Fibroblast of villous mesenchyme (primary cell): ENCODE measurements around the gene SH2D4B. TPM values are rescaled to one million over a fixed set of nuclear protein-coding genes. Genes with fewer than 3 reads are reported as not detected.

Experiments used
- DNase-seq: peaks from one replicate; pipeline ENCODE4 v3.0.0-alpha.2; 2010; ENCODE audit warnings: low read depth
- H3K4me3 ChIP-seq: 2 replicates; pipeline ENCODE4 v1.5.1; 2011; ENCODE audit warnings: low read depth, mild to moderate bottlenecking, low read length
- total RNA-seq: library from RNA; depleted of rRNA; stranded (reverse); fragments of >200 nt; gene quantifications from 2 replicates; pipeline ENCODE4 v1.2.3, GENCODE V29; 2012
- TF ChIP-seq, protein P1 (sequence below): IDR thresholded peaks from 2 replicates; pipeline ENCODE4 v1.5.1; 2012; ENCODE audit warnings: low read depth, mild to moderate bottlenecking, low read length; ENCODE audit not compliant: insufficient read depth

Gene SH2D4B
- total RNA-seq, 1 donor: not detected

- TF ChIP-seq, protein P1, sequence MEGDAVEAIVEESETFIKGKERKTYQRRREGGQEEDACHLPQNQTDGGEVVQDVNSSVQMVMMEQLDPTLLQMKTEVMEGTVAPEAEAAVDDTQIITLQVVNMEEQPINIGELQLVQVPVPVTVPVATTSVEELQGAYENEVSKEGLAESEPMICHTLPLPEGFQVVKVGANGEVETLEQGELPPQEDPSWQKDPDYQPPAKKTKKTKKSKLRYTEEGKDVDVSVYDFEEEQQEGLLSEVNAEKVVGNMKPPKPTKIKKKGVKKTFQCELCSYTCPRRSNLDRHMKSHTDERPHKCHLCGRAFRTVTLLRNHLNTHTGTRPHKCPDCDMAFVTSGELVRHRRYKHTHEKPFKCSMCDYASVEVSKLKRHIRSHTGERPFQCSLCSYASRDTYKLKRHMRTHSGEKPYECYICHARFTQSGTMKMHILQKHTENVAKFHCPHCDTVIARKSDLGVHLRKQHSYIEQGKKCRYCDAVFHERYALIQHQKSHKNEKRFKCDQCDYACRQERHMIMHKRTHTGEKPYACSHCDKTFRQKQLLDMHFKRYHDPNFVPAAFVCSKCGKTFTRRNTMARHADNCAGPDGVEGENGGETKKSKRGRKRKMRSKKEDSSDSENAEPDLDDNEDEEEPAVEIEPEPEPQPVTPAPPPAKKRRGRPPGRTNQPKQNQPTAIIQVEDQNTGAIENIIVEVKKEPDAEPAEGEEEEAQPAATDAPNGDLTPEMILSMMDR: no peak
- peak; percentile 30 for DNase-seq
- no peak overlapping the region for H3K4me3 ChIP-seq
Measured at GRCh38 chr10:80493522-80494051, 44.1 kb upstream of the SH2D4B start.

DNA sequence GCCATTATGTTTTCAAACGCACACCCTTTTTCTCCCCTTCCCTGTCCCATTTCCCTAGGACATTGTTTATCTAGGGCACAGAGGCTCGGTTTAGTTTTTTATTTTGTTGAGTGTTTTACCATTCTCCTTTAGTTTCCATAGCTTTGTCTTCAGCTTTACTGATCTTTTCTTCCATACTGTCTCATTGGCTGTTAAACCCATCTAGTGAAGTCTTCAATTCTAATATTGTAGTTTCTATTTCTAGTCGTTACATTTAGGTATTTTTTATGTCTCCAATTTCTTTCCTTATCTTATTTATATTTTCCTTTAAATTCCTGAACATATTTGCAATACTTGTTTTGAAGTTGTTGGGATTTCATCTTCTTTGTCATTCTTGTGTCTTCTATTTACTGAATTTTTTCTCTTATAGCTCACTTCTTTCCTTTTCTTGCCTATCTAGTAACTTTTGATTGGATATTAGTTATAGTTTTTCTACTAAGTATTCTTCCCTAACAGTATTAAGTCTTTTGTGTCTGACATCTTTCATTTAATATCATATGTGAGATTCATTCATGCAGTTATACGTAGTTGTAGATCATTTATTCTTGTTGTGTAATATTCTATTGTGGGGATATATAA lies 41.0 kb upstream of the SH2D4B start:
- no peak for DNase-seq
- no peak overlapping the region for H3K4me3 ChIP-seq
- TF ChIP-seq, protein P1: no peak

DNA sequence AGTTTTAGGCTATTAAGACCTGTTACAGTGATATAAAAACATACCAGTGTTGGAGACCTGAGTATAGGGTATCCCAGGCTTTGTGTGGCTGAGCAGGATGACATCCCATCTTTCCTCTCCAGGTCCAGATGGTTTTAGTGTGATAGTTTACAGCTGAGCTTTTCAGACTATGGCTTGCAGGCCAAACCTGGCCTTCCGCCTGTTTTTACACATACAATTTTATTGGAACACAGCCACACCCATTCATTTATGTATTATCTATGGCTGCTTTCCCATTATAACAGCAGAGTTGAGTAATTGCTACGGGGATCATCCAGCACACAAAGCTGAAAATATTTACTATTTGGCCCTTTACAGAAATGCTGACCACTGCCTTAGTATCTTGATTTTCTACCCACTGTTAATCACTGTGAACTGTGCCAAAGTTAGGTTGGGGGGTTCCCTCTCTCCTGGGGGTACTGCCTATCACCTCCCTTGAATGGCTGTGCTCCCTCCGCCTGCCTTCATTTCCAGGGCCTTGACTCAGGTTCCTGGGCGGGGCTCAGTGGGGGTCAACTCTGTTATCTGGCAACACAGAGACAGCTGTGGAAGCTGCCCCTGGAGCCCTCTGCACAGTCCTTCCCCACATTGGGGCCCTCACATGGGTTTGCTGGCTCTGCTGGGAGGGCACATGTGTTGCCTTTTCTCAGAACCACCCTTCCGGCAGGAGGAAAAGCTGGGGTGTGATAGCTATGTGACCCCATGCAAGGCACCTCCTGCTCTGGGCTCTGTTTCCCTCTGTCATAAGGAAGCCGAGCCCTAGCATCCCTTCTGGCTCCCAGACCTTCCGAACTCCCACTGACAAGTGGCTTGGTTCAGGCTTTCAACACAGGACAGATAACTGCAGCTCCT lies 40.3 kb upstream of the SH2D4B start:
- peak; percentile 86 for DNase-seq
- TF ChIP-seq, protein P1: no peak
- H3K4me3 ChIP-seq: no peak overlapping the region

GRCh38 chr10:80498078-80498832 lies 39.4 kb upstream of the SH2D4B start:
- H3K4me3 ChIP-seq: no peak overlapping the region
- no peak for DNase-seq
- TF ChIP-seq, protein P1: no peak

DNA sequence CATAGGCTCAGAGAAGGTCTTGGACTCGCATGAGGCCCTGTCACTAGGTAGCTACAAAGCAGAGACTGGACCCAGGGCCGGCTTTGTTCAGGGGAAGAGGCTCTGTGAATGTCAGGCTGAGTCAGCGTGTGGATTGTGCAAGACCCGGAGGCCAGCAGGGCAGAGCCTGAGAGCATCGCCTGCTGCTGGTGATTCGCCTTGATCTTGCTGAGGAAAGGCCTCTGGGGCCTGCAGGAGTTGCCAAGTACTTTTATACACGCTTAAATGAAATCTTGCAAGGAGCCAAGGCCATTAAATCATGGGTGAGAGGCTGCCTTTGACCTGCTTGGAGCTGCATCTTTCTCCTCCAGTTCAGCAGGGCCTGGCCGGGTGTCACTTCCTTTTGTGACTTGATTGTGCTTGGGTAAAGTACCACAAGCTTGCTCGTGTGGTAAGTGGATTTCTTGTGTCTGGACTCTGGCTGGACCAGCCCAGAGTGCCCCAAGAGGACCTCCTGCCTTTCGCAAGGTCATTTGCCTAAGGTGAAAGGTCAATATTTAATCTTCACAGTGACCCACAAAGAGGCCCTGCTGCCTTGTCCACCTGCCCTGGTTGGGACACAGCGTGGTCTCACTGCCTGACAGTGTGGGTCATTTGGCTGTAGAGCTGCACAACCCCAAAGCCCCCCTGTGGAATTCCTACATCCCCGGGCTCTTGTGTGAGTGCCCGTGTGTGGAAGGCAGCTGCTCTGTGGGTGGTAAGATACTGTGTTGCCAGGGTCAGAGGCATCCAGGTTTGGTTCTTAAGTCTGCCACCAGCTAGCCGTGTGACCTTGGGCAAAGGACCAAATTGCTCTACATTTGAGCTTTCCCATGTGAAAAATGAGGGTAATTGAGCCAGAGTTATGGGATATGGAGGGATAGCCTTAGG lies 38.6 kb upstream of the SH2D4B start:
- peak; percentile 99 for DNase-seq
- TF ChIP-seq, protein P1: no peak
- H3K4me3 ChIP-seq: no peak overlapping the region
